Loucy (cell line): Measurements from ENCODE around the gene CD2AP.

ENCODE experiments used
- EZH2phosphoT487 ChIP-seq: fragments of 200-600 bp; IDR thresholded peaks from 2 replicates; pipeline ENCODE4 v1.6.1; 2018; ENCODE audit warnings: antibody characterized with exemption, mild to moderate bottlenecking, moderate library complexity, borderline replicate concordance
- TF ChIP-seq, protein P1 (sequence below): fragments of 200-600 bp; sonication (generic); conservative IDR thresholded peaks from 2 replicates; pipeline ENCODE4 v1.5.1; 2014; ENCODE audit warnings: mild to moderate bottlenecking, antibody characterized with exemption, low read length

DNA sequence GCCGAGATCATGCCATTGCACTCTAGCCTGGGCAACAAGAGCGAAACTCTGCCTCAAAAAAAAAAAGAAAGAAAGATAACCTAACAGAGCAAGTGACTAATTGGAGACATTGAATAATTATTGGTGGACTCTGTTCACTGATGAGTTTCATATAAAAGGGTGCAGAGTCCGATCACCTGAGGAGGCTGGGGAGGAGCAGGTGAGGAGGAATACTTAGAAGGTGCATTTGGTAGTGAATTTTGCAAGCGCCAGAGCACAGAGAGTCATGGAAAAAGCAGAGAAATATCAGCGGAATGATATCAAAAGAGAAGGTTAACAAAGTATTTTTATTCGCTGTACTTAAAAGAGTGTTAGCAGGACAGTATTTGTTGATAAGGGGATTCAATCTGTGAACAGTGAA is 44.4 kb downstream of the CD2AP start:
- TF ChIP-seq, protein P1, sequence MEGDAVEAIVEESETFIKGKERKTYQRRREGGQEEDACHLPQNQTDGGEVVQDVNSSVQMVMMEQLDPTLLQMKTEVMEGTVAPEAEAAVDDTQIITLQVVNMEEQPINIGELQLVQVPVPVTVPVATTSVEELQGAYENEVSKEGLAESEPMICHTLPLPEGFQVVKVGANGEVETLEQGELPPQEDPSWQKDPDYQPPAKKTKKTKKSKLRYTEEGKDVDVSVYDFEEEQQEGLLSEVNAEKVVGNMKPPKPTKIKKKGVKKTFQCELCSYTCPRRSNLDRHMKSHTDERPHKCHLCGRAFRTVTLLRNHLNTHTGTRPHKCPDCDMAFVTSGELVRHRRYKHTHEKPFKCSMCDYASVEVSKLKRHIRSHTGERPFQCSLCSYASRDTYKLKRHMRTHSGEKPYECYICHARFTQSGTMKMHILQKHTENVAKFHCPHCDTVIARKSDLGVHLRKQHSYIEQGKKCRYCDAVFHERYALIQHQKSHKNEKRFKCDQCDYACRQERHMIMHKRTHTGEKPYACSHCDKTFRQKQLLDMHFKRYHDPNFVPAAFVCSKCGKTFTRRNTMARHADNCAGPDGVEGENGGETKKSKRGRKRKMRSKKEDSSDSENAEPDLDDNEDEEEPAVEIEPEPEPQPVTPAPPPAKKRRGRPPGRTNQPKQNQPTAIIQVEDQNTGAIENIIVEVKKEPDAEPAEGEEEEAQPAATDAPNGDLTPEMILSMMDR = no peak
- TF ChIP-seq EZH2phosphoT487 = no peak
